SJCRH30 (cell line): ENCODE results near the gene MCM3. TPM values are rescaled to one million over a fixed set of nuclear protein-coding genes. Genes with fewer than 3 reads are reported as not detected.

Experiments used
- DNase-seq, 2 experiments: peaks; one replicate each; pipeline ENCODE4 v3.0.0-alpha.2; 2015 to 2020
- H3K27ac ChIP-seq: fragments of 250-450 bp; sonication (Bioruptor Pico); 2 replicates; pipeline ENCODE4 v1.5.1; 2020; ENCODE audit warnings: mild to moderate bottlenecking, moderate library complexity
- H3K27me3 ChIP-seq: fragments of 250-450 bp; sonication (Bioruptor Pico); 2 replicates; pipeline ENCODE4 v1.5.1; 2020; ENCODE audit warnings: mild to moderate bottlenecking, moderate library complexity
- H3K36me3 ChIP-seq: fragments of 250-450 bp; sonication (Bioruptor Pico); 2 replicates; pipeline ENCODE4 v1.5.1; 2020; ENCODE audit warnings: mild to moderate bottlenecking, moderate library complexity
- H3K4me1 ChIP-seq: fragments of 250-450 bp; sonication (Bioruptor Pico); 2 replicates; pipeline ENCODE4 v1.5.1; 2020; ENCODE audit warnings: mild to moderate bottlenecking, moderate library complexity
- H3K4me3 ChIP-seq: fragments of 250-450 bp; sonication (Bioruptor Pico); 2 replicates; pipeline ENCODE4 v1.5.1; 2020; ENCODE audit warnings: mild to moderate bottlenecking, moderate library complexity
- H3K9me3 ChIP-seq: fragments of 250-450 bp; sonication (Bioruptor Pico); replicated peaks from 2 replicates; pipeline ENCODE4 v1.5.1; 2020; ENCODE audit warnings: mild to moderate bottlenecking, moderate library complexity
- total RNA-seq: library from RNA; depleted of rRNA; stranded (reverse); fragments of >200 nt; shearing (Covaris generic); gene quantifications from 2 replicates; pipeline ENCODE4 v1.2.3, GENCODE V29; 2014

MCM3 gene
- total RNA-seq, 1 experiment from 2014 or later: 153 TPM

DNA sequence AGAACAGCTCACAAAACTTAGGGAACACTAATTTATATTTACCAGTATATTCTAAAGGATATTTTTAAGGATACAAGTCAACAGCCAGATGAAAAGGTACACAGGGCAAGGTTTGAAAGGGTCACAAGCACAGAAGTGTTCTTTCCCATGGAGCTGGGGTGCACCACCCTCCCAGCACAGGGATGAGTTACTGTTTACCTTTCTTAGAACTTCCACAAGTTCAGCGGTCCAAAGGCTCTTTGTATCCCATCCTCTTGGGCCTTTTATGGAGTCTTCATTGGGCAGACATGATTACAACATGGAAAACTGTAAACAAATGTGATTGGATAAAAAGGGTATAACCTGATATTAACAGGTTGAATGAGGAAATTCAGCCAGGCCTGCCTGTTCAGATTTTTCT lies 39.1 kb downstream of the MCM3 start:
- Histone ChIP-seq H3K27ac (no peak overlapping the region), H3K36me3 (no peaks in the 10 kb centered on the region), H3K9me3 (no peaks in the 10 kb centered on the region), H3K4me3 (no peak overlapping the region), H3K4me1 (no peaks in the 10 kb centered on the region), H3K27me3 (no peaks in the 10 kb centered on the region)
- DNase-seq: no peak

GRCh38 chr6:52244400-52244799 lies 40.1 kb downstream of the MCM3 start, which contains the start of gene IL17F:
TSS of gene IL17F (minus strand) at chr6:52244500. CDS start at chr6:52244429, 71 bp downstream.
- no peaks in the 10 kb centered on the region for H3K27me3 ChIP-seq
- no peaks in the 10 kb centered on the region for H3K9me3 ChIP-seq
- DNase-seq: no peak
- H3K36me3 ChIP-seq: no peaks in the 10 kb centered on the region
- H3K4me1 ChIP-seq: no peaks in the 10 kb centered on the region
- no peak within 1 kb of the TSS for H3K27ac ChIP-seq
- H3K4me3 ChIP-seq: no peak within 1 kb of the TSS

GRCh38 chr6:52243282-52243893 lies 41.2 kb downstream of the MCM3 start:
- DNase-seq: no peak

DNA sequence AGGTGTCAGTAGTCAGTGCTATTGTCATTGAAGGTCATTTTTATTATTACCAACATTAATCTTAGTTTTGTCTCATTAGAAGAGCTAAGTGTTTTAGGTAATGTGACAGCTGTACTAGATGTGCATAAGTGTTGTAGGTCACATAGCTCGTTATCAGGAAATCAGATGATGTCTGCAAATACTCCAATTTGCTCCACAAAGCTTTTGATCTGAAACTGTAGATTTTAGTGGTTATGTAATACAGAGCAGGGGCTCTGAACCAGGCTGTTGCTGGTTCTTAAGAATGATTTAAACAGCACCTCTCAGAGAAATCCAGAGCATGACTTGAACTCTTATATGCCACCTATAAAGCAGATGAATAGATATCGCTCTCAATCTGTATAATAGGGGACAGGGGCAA lies 42.7 kb downstream of the MCM3 start:
- Histone ChIP-seq H3K27ac (no peak overlapping the region), H3K27me3 (no peaks in the 10 kb centered on the region), H3K4me3 (no peak overlapping the region), H3K9me3 (no peaks in the 10 kb centered on the region), H3K4me1 (no peaks in the 10 kb centered on the region), H3K36me3 (no peaks in the 10 kb centered on the region)
- DNase-seq: no peak

More at GRCh38 chr6:52243282-52243893, 41.2 kb downstream of the MCM3 start:
- Histone ChIP-seq H3K4me1 (no peaks in the 10 kb centered on the region), H3K27ac (no peak overlapping the region), H3K27me3 (no peaks in the 10 kb centered on the region), H3K4me3 (no peak overlapping the region), H3K36me3 (no peaks in the 10 kb centered on the region), H3K9me3 (no peaks in the 10 kb centered on the region)

DNA sequence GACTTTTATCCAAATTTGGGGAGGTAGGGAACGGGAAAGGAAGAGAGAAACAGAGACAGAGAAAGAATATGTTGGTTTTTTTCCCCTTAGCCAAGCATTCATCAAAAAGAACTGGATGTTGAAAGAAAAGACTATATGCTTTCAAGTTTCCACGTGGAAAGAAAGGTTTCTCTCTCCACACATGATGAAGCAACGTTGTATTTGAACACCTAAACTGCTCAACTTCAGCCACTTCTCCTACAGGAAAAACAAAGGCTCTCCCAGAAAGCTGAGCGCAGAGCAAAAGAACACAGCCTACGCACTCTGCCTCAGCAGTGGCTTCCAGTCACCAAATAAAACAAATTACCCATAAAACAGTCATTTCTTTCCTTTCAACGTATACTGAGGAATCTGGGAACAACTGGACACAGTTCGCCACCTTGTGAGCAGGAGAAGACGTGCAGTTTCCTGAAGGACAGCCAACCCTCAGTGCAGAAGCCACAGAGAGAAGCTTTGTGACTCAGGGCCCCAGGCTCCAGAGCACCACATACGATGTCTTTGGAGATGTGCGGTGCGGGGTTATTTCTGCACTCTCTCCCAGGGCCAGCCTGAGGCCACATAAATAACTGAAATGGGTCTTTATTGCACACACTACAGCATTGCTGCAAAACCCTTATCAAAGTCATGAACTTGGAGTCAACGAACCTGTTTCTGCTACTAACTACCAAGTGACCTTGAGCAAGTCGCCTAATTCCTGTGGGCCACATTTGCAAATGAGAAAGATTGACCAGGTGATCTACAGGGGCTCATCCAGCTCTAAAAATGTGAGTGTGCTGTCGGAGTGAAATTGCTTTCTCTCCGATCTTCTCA lies 50.3 kb downstream of the MCM3 start:
- no peak overlapping the region for H3K27ac ChIP-seq
- DNase-seq: peak; percentile 57 to 78

GRCh38 chr6:52233005-52233404 lies 51.5 kb downstream of the MCM3 start:
- H3K36me3 ChIP-seq: no peaks in the 10 kb centered on the region
- H3K27me3 ChIP-seq: no peaks in the 10 kb centered on the region
- no peak for DNase-seq
- H3K4me1 ChIP-seq: no peaks in the 10 kb centered on the region
- H3K4me3 ChIP-seq: no peak overlapping the region
- no peaks in the 10 kb centered on the region for H3K9me3 ChIP-seq
- no peak overlapping the region for H3K27ac ChIP-seq

More for the DNA sequence above, 50.3 kb downstream of the MCM3 start:
- Histone ChIP-seq H3K9me3 (no peaks in the 10 kb centered on the region), H3K4me1 (no peaks in the 10 kb centered on the region), H3K36me3 (no peaks in the 10 kb centered on the region), H3K27me3 (no peaks in the 10 kb centered on the region), H3K4me3 (no peak overlapping the region)

DNA sequence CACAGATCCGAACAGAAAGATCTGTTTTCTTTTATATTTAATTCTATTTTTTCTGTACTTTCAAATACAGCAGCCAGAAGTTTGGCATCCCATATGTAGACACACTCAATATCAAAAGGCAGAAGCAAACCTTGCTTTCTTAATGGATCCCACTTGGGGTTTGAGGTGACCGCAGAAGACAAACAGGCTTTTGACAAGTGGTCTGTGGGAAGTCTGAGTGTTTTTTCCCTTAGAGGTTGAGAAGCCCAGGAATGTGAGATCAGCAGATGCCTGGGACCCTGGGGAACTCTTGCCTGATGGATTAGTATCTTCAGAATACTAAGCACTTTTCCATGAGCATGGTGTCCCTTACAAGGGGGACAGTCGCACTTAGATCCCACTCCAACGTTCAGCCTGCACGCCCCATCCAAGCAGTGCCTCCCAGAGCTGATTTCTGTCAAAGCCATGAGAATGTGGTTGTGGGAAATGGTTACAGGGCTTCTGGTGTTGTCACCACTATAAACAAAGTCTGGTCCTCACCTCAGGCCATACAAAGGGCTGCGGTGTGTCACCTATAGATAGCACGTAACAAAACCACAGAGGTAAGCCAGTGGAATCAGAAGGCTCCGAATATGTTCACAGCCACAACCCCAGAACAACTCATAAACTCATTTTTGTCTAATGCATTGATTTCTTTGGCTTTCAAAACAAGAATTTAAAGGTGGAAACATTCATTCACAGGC lies 53.0 kb downstream of the MCM3 start:
- Histone ChIP-seq H3K9me3 (no peaks in the 10 kb centered on the region), H3K4me1 (no peaks in the 10 kb centered on the region), H3K36me3 (no peaks in the 10 kb centered on the region), H3K27ac (no peak overlapping the region), H3K27me3 (no peaks in the 10 kb centered on the region), H3K4me3 (no peak overlapping the region)
- peak; percentile 33 to 47 for DNase-seq

- no peaks in the 10 kb centered on the region for H3K9me3 ChIP-seq
- no peak overlapping the region for H3K4me3 ChIP-seq
- no peak for DNase-seq
- H3K27ac ChIP-seq: no peak overlapping the region
- H3K27me3 ChIP-seq: no peaks in the 10 kb centered on the region
- H3K4me1 ChIP-seq: no peaks in the 10 kb centered on the region
- H3K36me3 ChIP-seq: no peaks in the 10 kb centered on the region
Observed at GRCh38 chr6:52230685-52231084, 53.9 kb downstream of the MCM3 start.

DNA sequence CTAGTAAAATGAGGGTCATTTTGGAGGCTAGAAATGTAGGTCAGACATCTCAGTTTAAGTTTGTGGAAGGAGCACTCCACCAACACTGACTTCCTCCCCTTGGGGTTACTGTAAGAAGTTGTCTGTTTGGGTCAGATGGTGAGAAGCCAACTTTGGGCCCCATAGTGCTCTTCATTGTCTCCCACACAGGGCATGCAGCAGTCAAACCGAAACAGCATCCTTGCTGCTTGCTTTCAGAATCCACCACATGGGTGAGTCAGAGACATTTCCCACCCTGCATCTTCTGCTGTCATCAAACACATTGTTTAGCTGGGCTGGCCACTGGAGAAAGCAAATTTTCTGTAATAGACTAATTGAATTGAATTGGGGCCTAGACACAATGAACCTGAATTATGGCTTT lies 57.0 kb downstream of the MCM3 start:
- Histone ChIP-seq H3K27me3 (no peaks in the 10 kb centered on the region), H3K4me1 (no peaks in the 10 kb centered on the region), H3K4me3 (no peak overlapping the region), H3K9me3 (no peaks in the 10 kb centered on the region), H3K27ac (no peak overlapping the region), H3K36me3 (no peaks in the 10 kb centered on the region)
- no peak for DNase-seq

DNA sequence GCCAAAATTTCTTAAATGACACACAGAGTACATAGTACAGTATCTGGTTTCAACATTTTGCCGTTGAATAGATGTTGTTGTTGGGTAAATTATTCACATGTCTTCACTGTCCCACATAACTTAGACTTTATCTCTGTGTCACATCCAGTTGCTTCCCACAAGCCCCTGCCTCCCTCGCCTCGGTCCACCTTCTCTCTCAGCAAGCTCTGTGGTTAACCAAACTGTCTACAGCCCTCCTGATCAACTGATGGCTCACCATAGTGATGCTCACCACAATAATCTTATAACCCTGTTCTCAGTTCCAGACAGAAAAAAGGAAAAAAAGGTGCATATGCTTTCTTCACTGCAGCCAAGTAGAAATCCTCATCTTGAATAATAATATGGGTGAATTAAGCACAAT lies 63.2 kb downstream of the MCM3 start:
- Histone ChIP-seq H3K9me3 (no peaks in the 10 kb centered on the region), H3K27me3 (no peaks in the 10 kb centered on the region), H3K36me3 (no peaks in the 10 kb centered on the region), H3K4me3 (no peak overlapping the region), H3K4me1 (no peaks in the 10 kb centered on the region), H3K27ac (no peak overlapping the region)
- DNase-seq: no peak

GRCh38 chr6:52217761-52218160 lies 66.8 kb downstream of the MCM3 start:
- Histone ChIP-seq H3K4me1 (no peaks in the 10 kb centered on the region), H3K36me3 (no peaks in the 10 kb centered on the region), H3K27me3 (no peaks in the 10 kb centered on the region), H3K4me3 (no peak overlapping the region), H3K9me3 (no peaks in the 10 kb centered on the region), H3K27ac (no peak overlapping the region)
- no peak for DNase-seq

DNA sequence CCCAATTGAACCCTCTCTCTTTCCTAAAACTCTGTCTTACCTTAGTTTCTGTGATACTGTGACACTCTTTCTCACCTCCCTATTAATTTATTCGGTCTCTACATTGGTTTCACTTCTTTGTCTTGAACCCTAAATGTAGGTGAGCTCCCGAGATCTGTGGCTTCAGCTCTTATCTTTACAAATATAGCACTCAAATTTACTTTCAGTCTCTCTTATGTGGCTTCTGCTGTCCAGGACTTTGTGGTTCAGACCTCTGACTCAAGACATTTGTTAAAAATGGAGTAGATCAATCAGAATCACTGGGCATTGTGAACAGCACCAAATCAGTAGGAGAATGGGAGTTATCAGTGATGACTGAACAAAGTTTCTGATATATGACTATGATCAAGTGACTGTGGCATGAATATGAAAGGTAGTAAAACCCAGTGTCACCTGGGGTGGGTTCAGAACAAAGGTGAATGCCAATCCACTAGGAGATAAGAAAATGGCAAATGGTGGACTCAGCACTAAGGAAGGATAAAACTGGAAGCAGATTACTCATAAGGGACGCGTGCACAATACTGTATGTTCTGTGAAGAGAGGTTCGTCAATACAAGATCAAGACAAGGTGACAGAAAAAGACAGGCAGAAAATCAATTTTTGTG lies 67.5 kb downstream of the MCM3 start:
- DNase-seq: no peak
- Histone ChIP-seq H3K4me3 (no peak overlapping the region), H3K36me3 (no peaks in the 10 kb centered on the region), H3K9me3 (no peaks in the 10 kb centered on the region), H3K27ac (no peak overlapping the region), H3K27me3 (no peaks in the 10 kb centered on the region), H3K4me1 (no peaks in the 10 kb centered on the region)

DNA sequence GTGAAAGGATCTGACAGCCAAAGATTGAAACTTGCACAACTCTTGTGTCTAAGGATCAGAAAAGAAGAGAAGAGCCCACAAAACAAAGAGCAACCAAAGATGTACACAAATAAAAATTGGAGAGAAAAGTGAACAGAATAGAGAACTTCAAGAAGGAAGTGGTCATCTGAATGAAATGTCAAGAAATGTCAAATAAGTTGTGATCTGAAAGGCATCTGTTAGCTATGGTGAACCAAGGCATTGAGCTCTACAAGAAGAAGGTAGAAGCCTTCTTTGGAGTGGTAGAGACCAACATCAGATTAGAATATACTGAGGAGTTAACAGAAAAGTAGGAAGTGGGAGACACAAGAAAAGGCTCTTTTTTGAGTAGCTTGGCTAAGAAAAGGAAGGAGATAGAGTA lies 68.8 kb downstream of the MCM3 start:
- H3K27ac ChIP-seq: no peak overlapping the region
- no peaks in the 10 kb centered on the region for H3K4me1 ChIP-seq
- H3K27me3 ChIP-seq: no peaks in the 10 kb centered on the region
- DNase-seq: no peak
- H3K9me3 ChIP-seq: no peaks in the 10 kb centered on the region
- no peak overlapping the region for H3K4me3 ChIP-seq
- no peaks in the 10 kb centered on the region for H3K36me3 ChIP-seq
